Measurements from ENCODE around the gene LTBR.

The LTBR gene

DNA sequence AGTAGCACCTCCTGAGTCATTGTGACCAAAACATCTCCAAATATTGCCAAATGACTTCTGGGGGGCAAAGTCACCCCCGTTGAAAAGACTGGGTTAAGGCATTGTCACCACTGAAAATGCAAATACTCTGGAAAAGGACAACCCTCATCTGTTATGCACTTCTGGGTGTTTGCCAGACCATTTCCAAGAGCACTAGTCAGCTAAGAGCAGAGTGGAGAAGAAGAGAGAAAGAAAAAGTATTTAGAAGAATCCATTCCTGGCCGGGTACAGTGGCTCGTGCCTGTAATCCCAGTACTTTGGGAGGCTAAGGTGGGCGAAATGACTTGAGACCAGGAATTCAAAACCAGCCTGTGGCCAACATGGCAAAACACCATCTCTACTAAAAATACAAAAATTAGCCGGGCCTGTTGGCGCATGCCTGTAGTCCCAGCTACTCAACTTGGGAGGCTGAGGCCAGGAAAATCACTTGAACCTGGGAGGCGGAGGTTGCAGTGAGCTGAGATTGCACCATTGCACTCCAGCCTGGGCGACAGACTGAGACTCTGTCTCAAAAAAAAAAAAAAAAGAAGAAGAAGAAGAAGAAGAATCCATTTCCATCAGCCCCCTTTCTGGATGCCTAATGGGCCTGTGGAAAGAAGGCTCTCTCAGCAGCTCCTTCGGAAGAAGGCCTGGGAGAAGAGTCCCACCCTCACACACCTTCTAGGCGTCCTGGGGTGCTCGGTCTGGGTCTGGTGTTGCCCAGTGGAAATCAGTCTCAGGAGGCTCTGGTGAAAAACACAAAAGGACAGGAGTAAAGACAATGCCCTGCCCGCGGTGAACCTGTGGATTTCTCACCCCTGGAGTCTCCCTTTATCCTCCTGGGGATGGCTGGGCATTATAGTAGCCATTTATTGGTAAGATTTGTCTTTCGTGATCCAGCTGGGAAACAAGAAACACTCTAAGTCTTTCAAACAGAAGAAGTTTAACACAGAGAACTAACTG is 3.5 kb upstream of the LTBR start:
- H3K27ac ChIP-seq (ENCODE audit: extremely low read depth, low read depth, low read length): no peak overlapping the region
- H3K4me1 ChIP-seq (ENCODE audit: control insufficient read depth, insufficient read depth, low read length): peaks cover 6% of the 10 kb centered on the region
- POLR2A ChIA-PET: no interaction called here
- no peak overlapping the region for H3K4me3 ChIP-seq (ENCODE audit: low read depth, low read length)
- no peak for TF ChIP-seq WT1 (tag by site-specific recombination; IDR thresholded peaks at IDR 0.05)
- TF ChIP-seq, protein P1, sequence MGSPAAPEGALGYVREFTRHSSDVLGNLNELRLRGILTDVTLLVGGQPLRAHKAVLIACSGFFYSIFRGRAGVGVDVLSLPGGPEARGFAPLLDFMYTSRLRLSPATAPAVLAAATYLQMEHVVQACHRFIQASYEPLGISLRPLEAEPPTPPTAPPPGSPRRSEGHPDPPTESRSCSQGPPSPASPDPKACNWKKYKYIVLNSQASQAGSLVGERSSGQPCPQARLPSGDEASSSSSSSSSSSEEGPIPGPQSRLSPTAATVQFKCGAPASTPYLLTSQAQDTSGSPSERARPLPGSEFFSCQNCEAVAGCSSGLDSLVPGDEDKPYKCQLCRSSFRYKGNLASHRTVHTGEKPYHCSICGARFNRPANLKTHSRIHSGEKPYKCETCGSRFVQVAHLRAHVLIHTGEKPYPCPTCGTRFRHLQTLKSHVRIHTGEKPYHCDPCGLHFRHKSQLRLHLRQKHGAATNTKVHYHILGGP (tag by site-specific recombination; IDR thresholded peaks at IDR 0.05): no peak
- TF ChIP-seq ZNF514 (tag by site-specific recombination; IDR thresholded peaks at IDR 0.05): no peak
- TF ChIP-seq, protein P2, sequence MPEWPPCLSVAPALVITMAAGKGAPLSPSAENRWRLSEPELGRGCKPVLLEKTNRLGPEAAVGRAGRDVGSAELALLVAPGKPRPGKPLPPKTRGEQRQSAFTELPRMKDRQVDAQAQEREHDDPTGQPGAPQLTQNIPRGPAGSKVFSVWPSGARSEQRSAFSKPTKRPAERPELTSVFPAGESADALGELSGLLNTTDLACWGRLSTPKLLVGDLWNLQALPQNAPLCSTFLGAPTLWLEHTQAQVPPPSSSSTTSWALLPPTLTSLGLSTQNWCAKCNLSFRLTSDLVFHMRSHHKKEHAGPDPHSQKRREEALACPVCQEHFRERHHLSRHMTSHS (tag by site-specific recombination; IDR thresholded peaks at IDR 0.05): no peak
- TF ChIP-seq ZNF37A (tag by site-specific recombination; IDR thresholded peaks at IDR 0.05): no peak
- TF ChIP-seq, protein P3, sequence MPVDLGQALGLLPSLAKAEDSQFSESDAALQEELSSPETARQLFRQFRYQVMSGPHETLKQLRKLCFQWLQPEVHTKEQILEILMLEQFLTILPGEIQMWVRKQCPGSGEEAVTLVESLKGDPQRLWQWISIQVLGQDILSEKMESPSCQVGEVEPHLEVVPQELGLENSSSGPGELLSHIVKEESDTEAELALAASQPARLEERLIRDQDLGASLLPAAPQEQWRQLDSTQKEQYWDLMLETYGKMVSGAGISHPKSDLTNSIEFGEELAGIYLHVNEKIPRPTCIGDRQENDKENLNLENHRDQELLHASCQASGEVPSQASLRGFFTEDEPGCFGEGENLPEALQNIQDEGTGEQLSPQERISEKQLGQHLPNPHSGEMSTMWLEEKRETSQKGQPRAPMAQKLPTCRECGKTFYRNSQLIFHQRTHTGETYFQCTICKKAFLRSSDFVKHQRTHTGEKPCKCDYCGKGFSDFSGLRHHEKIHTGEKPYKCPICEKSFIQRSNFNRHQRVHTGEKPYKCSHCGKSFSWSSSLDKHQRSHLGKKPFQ (tag by site-specific recombination; IDR thresholded peaks at IDR 0.05): no peak
- no peaks in the 10 kb centered on the region for H3K36me3 ChIP-seq (ENCODE audit: control insufficient read depth in 2 of 2, insufficient read depth in 1 of 2, low read length in 2 of 2)
- H3K9me3 ChIP-seq (ENCODE audit: control insufficient read depth, insufficient read depth, low read depth, low read length): no peaks in the 10 kb centered on the region
- CTCF ChIA-PET: interaction anchor here (1.0 kb wide), 1 partner anchor 85 kb away, joined by 3 read pairs; no protein-coding TSS in a partner anchor

DNA sequence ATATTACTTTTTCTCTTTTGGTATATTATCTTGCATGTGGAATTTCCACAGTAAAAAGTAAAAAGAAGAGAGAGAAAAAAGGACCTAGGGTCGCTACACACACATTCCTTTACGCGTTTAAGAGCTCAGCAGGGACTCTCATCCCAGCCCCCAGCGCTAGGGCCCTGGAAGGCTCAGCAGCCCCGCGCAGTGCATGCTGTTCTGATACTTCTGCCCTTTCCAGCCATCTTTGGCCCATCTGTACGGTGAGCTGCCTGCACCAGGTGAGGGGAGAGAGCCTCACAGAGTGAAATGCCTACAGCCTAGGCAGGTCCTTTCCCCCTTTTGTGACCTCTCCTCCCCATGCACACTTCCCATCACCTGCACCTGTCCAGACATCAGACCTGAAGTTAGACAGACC is 1.6 kb upstream of the LTBR start:
- no peak overlapping the region for H3K4me3 ChIP-seq (ENCODE audit: low read depth, low read length)
- H3K9me3 ChIP-seq (ENCODE audit: control insufficient read depth, insufficient read depth, low read depth, low read length): no peaks in the 10 kb centered on the region
- no peak overlapping the region for H3K27ac ChIP-seq (ENCODE audit: extremely low read depth, low read depth, low read length)
- ChIA-PET POLR2A (no interaction called here), CTCF (interaction anchor here (0.5 to 1.0 kb wide), 5 partner anchors 47 to 156 kb away, joined by 3 to 4 read pairs (median 3); no protein-coding TSS in a partner anchor)
- no peaks in the 10 kb centered on the region for H3K36me3 ChIP-seq (ENCODE audit: control insufficient read depth in 2 of 2, insufficient read depth in 1 of 2, low read length in 2 of 2)
- no peaks in the 10 kb centered on the region for H3K4me1 ChIP-seq (ENCODE audit: control insufficient read depth, insufficient read depth, low read length)
- no peak for TF ChIP-seq TCF7L2 (IDR thresholded peaks at IDR 0.05; ENCODE audit: borderline replicate concordance, low read depth, low read length)
- TF ChIP-seq, protein P4, sequence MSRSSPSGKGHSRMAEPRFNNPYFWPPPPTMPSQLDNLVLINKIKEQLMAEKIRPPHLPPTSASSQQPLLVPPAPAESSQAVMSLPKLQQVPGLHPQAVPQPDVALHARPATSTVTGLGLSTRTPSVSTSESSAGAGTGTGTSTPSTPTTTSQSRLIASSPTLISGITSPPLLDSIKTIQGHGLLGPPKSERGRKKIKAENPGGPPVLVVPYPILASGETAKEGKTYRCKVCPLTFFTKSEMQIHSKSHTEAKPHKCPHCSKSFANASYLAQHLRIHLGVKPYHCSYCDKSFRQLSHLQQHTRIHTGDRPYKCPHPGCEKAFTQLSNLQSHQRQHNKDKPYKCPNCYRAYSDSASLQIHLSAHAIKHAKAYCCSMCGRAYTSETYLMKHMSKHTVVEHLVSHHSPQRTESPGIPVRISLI (tag by site-specific recombination; IDR thresholded peaks at IDR 0.05): no peak
- TF ChIP-seq ZNF777 (tag by site-specific recombination; IDR thresholded peaks at IDR 0.05; ENCODE audit: borderline replicate concordance): no peak
- no peak for TF ChIP-seq HOXC10 (CRISPR knock-in tag; IDR thresholded peaks at IDR 0.05)
- TF ChIP-seq MEIS1 (CRISPR knock-in tag; IDR thresholded peaks at IDR 0.05; ENCODE audit: borderline replicate concordance): no peak
- TF ChIP-seq FEZF1 (tag by site-specific recombination; IDR thresholded peaks at IDR 0.05): no peak
- no peak for TF ChIP-seq ZSCAN23 (tag by site-specific recombination; IDR thresholded peaks at IDR 0.05)
- no peak for TF ChIP-seq ZBTB48 (tag by site-specific recombination; IDR thresholded peaks at IDR 0.05)
- TF ChIP-seq ZEB2 (tag by site-specific recombination; IDR thresholded peaks at IDR 0.05): no peak
- no peak for TF ChIP-seq ZNF292 (tag by site-specific recombination; IDR thresholded peaks at IDR 0.05; ENCODE audit: borderline replicate concordance, low read depth)
- no peak for TF ChIP-seq HOXD13 (CRISPR knock-in tag; IDR thresholded peaks at IDR 0.05; ENCODE audit: borderline replicate concordance)
- TF ChIP-seq, protein P5, sequence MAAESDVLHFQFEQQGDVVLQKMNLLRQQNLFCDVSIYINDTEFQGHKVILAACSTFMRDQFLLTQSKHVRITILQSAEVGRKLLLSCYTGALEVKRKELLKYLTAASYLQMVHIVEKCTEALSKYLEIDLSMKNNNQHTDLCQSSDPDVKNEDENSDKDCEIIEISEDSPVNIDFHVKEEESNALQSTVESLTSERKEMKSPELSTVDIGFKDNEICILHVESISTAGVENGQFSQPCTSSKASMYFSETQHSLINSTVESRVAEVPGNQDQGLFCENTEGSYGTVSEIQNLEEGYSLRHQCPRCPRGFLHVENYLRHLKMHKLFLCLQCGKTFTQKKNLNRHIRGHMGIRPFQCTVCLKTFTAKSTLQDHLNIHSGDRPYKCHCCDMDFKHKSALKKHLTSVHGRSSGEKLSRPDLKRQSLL (tag by site-specific recombination; IDR thresholded peaks at IDR 0.05): no peak
- TF ChIP-seq, protein P6, sequence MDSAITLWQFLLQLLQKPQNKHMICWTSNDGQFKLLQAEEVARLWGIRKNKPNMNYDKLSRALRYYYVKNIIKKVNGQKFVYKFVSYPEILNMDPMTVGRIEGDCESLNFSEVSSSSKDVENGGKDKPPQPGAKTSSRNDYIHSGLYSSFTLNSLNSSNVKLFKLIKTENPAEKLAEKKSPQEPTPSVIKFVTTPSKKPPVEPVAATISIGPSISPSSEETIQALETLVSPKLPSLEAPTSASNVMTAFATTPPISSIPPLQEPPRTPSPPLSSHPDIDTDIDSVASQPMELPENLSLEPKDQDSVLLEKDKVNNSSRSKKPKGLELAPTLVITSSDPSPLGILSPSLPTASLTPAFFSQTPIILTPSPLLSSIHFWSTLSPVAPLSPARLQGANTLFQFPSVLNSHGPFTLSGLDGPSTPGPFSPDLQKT (IDR thresholded peaks at IDR 0.05; ENCODE audit: borderline replicate concordance, low read depth, low read length): no peak
- TF ChIP-seq ZNF23 (tag by site-specific recombination; IDR thresholded peaks at IDR 0.05; ENCODE audit: borderline replicate concordance): no peak
- TF ChIP-seq HOXA7 (CRISPR knock-in tag; IDR thresholded peaks at IDR 0.05; ENCODE audit: borderline replicate concordance): no peak
- no peak for TF ChIP-seq ZNF549 (tag by site-specific recombination; IDR thresholded peaks at IDR 0.05)
- no peak for TF ChIP-seq ZNF202 (tag by site-specific recombination; IDR thresholded peaks at IDR 0.05; ENCODE audit: borderline replicate concordance)
- TF ChIP-seq GLI4 (tag by site-specific recombination; IDR thresholded peaks at IDR 0.05): no peak
